NCI-H2107 (cell line): ENCODE measurements around the gene FRMPD1.

Source experiments
- DNase-seq: peaks from one replicate; lab custom pipeline; 2025; lab: John Stamatoyannopoulos, UW

The FRMPD1 gene

DNA sequence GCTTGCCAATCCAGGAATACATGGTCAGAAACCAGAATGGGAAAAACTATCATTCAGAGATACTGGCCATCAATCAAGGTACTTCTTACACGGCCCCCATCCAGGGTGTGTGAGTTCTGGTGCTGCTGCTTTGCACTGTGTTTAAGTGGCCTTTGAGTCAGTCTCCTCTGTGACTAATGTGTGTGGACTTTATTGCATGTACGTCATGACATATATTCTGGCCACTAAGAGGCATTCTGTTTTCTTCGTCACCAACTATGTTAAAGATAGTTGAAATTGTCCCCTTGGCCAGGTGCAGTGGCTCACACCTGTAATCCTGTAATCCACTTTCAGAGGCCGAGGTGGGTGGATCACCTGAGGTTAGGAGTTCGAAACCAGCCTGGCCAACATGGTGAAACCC, 125.6 kb downstream of the FRMPD1 start:
- DNase-seq: no peak

DNA sequence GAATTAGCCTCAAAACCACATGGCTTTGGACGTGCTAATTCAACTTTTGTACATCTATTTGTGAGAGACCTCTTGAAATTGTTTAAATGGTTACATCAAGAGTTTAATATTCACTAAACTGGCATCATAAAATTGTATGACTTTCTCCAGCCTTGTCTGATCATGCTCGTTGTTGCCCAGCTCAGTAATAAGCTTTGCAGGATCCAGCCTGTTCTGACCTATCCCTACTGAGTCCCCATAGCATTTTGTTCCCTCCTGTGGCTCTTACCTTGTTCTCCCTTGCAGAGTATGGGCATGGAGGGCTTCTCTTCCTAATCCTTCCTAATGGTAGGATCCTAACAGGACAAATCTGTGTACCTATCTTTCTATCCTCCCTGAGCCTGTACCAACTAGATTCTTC, 127.8 kb downstream of the FRMPD1 start:
- DNase-seq: no peak

GRCh38 chr9:37784291-37784615, 133.5 kb downstream of the FRMPD1 start:
- no peak for DNase-seq

DNA sequence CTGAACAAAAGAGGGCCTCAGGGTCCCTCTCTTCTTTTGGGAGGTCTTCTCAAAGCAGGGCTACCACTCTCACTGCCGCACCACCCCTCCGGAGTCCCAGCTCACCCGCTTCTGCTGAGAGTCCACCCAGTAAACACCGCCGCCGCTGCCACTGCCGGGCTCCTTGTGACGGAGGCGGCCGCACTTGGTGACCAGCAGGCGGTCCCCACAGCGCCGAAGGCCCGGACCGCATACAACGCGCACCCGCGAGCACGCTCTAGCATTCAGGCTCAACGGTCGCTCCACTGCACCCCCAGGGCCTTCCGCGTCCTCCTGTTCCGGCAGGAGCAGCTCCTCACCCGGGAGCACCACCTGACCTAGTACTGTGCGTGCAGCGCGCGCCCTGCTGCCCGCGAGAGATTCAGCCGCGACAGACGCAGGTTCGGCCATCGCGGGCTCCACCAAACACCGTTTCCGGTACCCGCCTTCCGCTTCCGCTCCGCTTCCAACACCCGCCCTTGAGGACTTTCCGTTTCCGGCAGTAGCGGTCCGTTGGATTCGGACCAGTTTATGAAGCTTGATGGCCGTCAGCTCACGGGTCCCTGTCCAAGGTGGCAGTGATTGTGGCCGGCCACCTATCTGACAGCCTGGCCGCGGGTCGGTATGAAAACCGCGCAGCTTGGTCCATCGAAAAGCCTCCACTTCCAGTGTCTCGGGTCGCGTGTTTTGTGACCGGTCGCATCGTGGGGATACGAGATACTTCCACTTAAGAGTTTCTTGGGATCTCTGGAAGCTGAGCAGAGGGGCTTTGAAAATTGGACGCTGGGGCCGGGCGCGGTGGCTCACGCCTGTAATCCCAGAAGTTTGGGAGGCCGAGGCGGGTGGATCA, 134.1 kb downstream of the FRMPD1 start, which contains the start of gene EXOSC3:
Gene EXOSC3 (minus strand): TSS at position 449 of the 868 bp plus-strand sequence. CDS start 20 bp downstream, at position 429.
- peak; percentile 83 for DNase-seq

GRCh38 chr9:37787059-37787458, 136.3 kb downstream of the FRMPD1 start:
- no peak for DNase-seq

- DNase-seq: no peak
Observed at GRCh38 chr9:37788332-37788731, 137.6 kb downstream of the FRMPD1 start.

DNA sequence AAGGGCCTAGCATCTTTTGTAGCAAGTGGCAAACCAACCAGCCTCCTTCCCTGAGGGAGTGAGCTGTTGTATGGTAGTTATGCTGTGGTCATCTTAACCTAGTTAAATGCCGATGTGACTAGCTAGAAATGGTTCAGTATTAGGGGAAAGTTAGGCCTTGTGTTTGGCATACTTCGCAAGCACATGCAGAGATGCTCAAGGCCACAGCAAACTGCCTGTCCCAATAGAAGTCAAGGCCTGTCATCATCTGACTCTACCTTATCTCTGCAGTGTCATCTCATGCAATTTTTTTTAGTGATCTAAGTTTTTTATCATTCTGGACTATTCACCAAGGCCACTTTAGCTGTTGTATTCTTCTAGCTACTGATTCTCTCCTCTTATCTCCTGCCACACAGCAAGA, 139.3 kb downstream of the FRMPD1 start:
- DNase-seq: no peak

GRCh38 chr9:37792122-37792521, 141.4 kb downstream of the FRMPD1 start:
- no peak for DNase-seq

DNA sequence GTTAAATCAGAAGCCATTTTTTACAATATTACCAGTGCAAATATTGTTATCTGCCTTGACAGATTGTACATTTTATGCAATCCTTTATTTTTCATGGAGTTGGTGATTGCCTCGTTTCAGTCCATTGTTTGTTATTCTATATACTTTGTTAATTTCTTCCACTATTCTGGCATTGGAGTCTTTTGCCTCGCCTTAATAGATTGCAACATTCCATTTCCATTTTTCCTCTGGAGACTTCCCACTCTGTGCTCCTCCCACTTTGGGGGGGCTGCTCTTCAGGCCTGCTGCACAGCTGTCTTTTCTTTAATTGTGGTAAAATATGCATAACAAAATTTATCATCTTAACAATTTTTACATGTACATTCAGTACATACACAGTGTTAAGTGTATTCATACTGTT, 145.5 kb downstream of the FRMPD1 start:
- no peak for DNase-seq
